GM18502 (cell line): ENCODE measurements around the gene KDM2A.

Experiments used
- ATAC-seq: cut with Tn5 transposase; IDR thresholded peaks from one replicate; pipeline ENCODE4 v1.9.1; 2021; ENCODE audit warnings: mild to moderate bottlenecking; ENCODE audit not compliant: unreplicated experiment, poor library complexity

The KDM2A gene

GRCh38 chr11:67269401-67270255, 150.6 kb downstream of the KDM2A start:
- ATAC-seq, result no peak

GRCh38 chr11:67270256-67271204, 151.5 kb downstream of the KDM2A start:
- ATAC-seq, result no peak

- ATAC-seq, result no peak
Measured at GRCh38 chr11:67271205-67271540, 152.1 kb downstream of the KDM2A start.

- no peak for ATAC-seq
Measured at GRCh38 chr11:67271541-67272284, 152.7 kb downstream of the KDM2A start.

- ATAC-seq, result no peak
Measured at GRCh38 chr11:67272327-67273259, 153.5 kb downstream of the KDM2A start.

- no peak for ATAC-seq
Measured at GRCh38 chr11:67273260-67273990, 154.4 kb downstream of the KDM2A start.

GRCh38 chr11:67274768-67275605, 155.9 kb downstream of the KDM2A start:
- no peak for ATAC-seq

- ATAC-seq, result no peak
Measured at GRCh38 chr11:67275606-67276409, 156.7 kb downstream of the KDM2A start.

- peak; percentile 24 for ATAC-seq
Measured at GRCh38 chr11:67276781-67277230, 157.7 kb downstream of the KDM2A start.

GRCh38 chr11:67277231-67277961, 158.3 kb downstream of the KDM2A start:
- peak; percentile 73 for ATAC-seq

GRCh38 chr11:67278135-67278938, 159.3 kb downstream of the KDM2A start:
- ATAC-seq, result no peak

- no peak for ATAC-seq
Measured at GRCh38 chr11:67278939-67279588, 160.0 kb downstream of the KDM2A start.

GRCh38 chr11:67279589-67280340, 160.7 kb downstream of the KDM2A start:
- no peak for ATAC-seq

- ATAC-seq, result no peak
Measured at GRCh38 chr11:67280341-67280787, 161.3 kb downstream of the KDM2A start.
